GM23338 (cell line): Measurements from ENCODE around the gene RNF8.
"Not testable (repeated sequence)": the region's sequence is repeated elsewhere in the genome, so short reads cannot be mapped to it uniquely, and the experiment has no call there.

ENCODE experiments used
- CREB1 ChIP-seq: fragments of 250-450 bp; sonication (Bioruptor Pico); IDR thresholded peaks from 2 replicates; pipeline ENCODE4 v1.5.0; 2020; ENCODE audit warnings: low read depth, mild to moderate bottlenecking, moderate library complexity
- CTCF ChIP-seq, 2 experiments: fragments of 200-600 bp in 1 of 2; sonication (generic) in 1 of 2; conservative IDR thresholded peaks; 2 replicates each; pipeline versions ENCODE4 v1.5.1 to v1.6.1; 2016 to 2017; ENCODE audit warnings: antibody characterized with exemption in 2 of 2, low read depth in 2 of 2, mild to moderate bottlenecking in 2 of 2, moderate library complexity in 1 of 2
- EZH2 ChIP-seq: fragments of 200-600 bp; sonication (generic); IDR thresholded peaks from one replicate; pipeline ENCODE4 v1.8.0; 2017; ENCODE audit warnings: antibody characterized with exemption, mild to moderate bottlenecking, low read depth; ENCODE audit not compliant: unreplicated experiment
- JUNB ChIP-seq: IDR thresholded peaks from one replicate; pipeline ENCODE4 v1.6.1; 2016; ENCODE audit warnings: antibody characterized with exemption; ENCODE audit not compliant: unreplicated experiment
- POLR2AphosphoS5 ChIP-seq: IDR thresholded peaks from 2 replicates; pipeline ENCODE4 v1.6.1; 2016; ENCODE audit warnings: antibody characterized with exemption, low read depth
- STAT1 ChIP-seq: IDR thresholded peaks from one replicate; pipeline ENCODE4 v1.6.1; 2016; ENCODE audit warnings: antibody characterized with exemption; ENCODE audit not compliant: unreplicated experiment
- ZNF331 ChIP-seq: fragments of 250-450 bp; sonication (Bioruptor Pico); IDR thresholded peaks from 2 replicates; pipeline ENCODE4 v1.5.0; 2020; ENCODE audit warnings: low read depth, mild to moderate bottlenecking, moderate library complexity
- TF ChIP-seq, protein P1 (sequence below): IDR thresholded peaks from one replicate; pipeline ENCODE4 v1.6.1; 2018; ENCODE audit warnings: antibody characterized with exemption; ENCODE audit not compliant: unreplicated experiment
- TF ChIP-seq, protein P2 (sequence below): IDR thresholded peaks from 2 replicates; pipeline ENCODE4 v1.6.1; 2016; ENCODE audit warnings: antibody characterized with exemption

GRCh38 chr6:37307484-37307883 is 46.3 kb upstream of the RNF8 start:
- not testable (repeated sequence) for TF ChIP-seq CTCF (conservative IDR thresholded peaks at IDR 0.05; ENCODE audit: low read depth in 2 of 2); POLR2AphosphoS5; EZH2; JUNB; ZNF331 (CRISPR knock-in tag); CREB1 (CRISPR knock-in tag); STAT1
- TF ChIP-seq, protein P1, sequence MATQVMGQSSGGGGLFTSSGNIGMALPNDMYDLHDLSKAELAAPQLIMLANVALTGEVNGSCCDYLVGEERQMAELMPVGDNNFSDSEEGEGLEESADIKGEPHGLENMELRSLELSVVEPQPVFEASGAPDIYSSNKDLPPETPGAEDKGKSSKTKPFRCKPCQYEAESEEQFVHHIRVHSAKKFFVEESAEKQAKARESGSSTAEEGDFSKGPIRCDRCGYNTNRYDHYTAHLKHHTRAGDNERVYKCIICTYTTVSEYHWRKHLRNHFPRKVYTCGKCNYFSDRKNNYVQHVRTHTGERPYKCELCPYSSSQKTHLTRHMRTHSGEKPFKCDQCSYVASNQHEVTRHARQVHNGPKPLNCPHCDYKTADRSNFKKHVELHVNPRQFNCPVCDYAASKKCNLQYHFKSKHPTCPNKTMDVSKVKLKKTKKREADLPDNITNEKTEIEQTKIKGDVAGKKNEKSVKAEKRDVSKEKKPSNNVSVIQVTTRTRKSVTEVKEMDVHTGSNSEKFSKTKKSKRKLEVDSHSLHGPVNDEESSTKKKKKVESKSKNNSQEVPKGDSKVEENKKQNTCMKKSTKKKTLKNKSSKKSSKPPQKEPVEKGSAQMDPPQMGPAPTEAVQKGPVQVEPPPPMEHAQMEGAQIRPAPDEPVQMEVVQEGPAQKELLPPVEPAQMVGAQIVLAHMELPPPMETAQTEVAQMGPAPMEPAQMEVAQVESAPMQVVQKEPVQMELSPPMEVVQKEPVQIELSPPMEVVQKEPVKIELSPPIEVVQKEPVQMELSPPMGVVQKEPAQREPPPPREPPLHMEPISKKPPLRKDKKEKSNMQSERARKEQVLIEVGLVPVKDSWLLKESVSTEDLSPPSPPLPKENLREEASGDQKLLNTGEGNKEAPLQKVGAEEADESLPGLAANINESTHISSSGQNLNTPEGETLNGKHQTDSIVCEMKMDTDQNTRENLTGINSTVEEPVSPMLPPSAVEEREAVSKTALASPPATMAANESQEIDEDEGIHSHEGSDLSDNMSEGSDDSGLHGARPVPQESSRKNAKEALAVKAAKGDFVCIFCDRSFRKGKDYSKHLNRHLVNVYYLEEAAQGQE: not testable (repeated sequence)
- TF ChIP-seq, protein P2, sequence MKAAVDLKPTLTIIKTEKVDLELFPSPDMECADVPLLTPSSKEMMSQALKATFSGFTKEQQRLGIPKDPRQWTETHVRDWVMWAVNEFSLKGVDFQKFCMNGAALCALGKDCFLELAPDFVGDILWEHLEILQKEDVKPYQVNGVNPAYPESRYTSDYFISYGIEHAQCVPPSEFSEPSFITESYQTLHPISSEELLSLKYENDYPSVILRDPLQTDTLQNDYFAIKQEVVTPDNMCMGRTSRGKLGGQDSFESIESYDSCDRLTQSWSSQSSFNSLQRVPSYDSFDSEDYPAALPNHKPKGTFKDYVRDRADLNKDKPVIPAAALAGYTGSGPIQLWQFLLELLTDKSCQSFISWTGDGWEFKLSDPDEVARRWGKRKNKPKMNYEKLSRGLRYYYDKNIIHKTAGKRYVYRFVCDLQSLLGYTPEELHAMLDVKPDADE: not testable (repeated sequence)
